Measurements from ENCODE around the gene RIT1.
A peak's percentile ranks its signal among the peaks of the same experiment; 100 is the strongest.

The RIT1 gene

GRCh38 chr1:155884982-155885381 lies 26.2 kb downstream of the RIT1 start:
- TF ChIP-seq CTCF (IDR thresholded peaks at IDR 0.05), result no peak
- H3K4me1 ChIP-seq, result no peaks in the 10 kb centered on the region
- no peaks in the 10 kb centered on the region for H3K27me3 ChIP-seq
- H3K9me3 ChIP-seq, result no peaks in the 10 kb centered on the region
- no peak overlapping the region for H3K27ac ChIP-seq
- intact Hi-C loops (cut with DNase I; ENCODE audit: low total_unique reads), result no loop called here
- H3K4me3 ChIP-seq, result no peak overlapping the region
- no peak for DNase-seq
- peaks cover 29 to 42% (median 33%) of the 10 kb centered on the region in 3 donors for H3K36me3 ChIP-seq

GRCh38 chr1:155884031-155884960 lies 26.9 kb downstream of the RIT1 start:
- intact Hi-C loops (cut with DNase I; ENCODE audit: low total_unique reads), result no loop called here
- Histone ChIP-seq H3K4me1 (no peaks in the 10 kb centered on the region), H3K36me3 (peaks cover 29 to 46% (median 38%) of the 10 kb centered on the region in 3 donors), H3K27ac (peak overlapping the region in 1 of 2 donors; percentile 7), H3K27me3 (no peaks in the 10 kb centered on the region), H3K4me3 (no peak overlapping the region), H3K9me3 (no peaks in the 10 kb centered on the region)
- DNase-seq, result no peak
- no peak for TF ChIP-seq CTCF (IDR thresholded peaks at IDR 0.05)

- Histone ChIP-seq H3K4me3 (no peak overlapping the region), H3K4me1 (no peaks in the 10 kb centered on the region), H3K9me3 (no peaks in the 10 kb centered on the region), H3K27me3 (no peaks in the 10 kb centered on the region), H3K27ac (no peak overlapping the region), H3K36me3 (peaks cover 29 to 48% (median 39%) of the 10 kb centered on the region in 3 donors)
- intact Hi-C loops (cut with DNase I; ENCODE audit: low total_unique reads), result no loop called here
- no peak for TF ChIP-seq CTCF (IDR thresholded peaks at IDR 0.05)
- DNase-seq, result no peak
These were observed 28.4 kb downstream of the RIT1 start for GRCh38 chr1:155882766-155883165.

- Histone ChIP-seq H3K9me3 (no peaks in the 10 kb centered on the region), H3K27ac (no peak overlapping the region), H3K27me3 (no peaks in the 10 kb centered on the region), H3K36me3 (peaks cover 29 to 48% (median 39%) of the 10 kb centered on the region in 3 donors), H3K4me1 (no peaks in the 10 kb centered on the region), H3K4me3 (no peak overlapping the region)
- no peak for DNase-seq
- no peak for TF ChIP-seq CTCF (IDR thresholded peaks at IDR 0.05)
- intact Hi-C loops (cut with DNase I; ENCODE audit: low total_unique reads), result no loop called here
These were observed 28.9 kb downstream of the RIT1 start for GRCh38 chr1:155882235-155882634.

- DNase-seq, result no peak
- TF ChIP-seq CTCF (IDR thresholded peaks at IDR 0.05), result no peak
- no peak overlapping the region for H3K4me3 ChIP-seq
- no peaks in the 10 kb centered on the region for H3K27me3 ChIP-seq
- no peak overlapping the region for H3K27ac ChIP-seq
- peaks cover 29 to 41% (median 39%) of the 10 kb centered on the region in 3 donors for H3K36me3 ChIP-seq
- no peaks in the 10 kb centered on the region for H3K4me1 ChIP-seq
- no peaks in the 10 kb centered on the region for H3K9me3 ChIP-seq
- intact Hi-C loops (cut with DNase I; ENCODE audit: low total_unique reads), result no loop called here
These were observed 30.2 kb downstream of the RIT1 start for GRCh38 chr1:155880950-155881349.
